GM10248 (cell line): ENCODE measurements around the gene HOXA6.

Experiments
- CTCF ChIA-PET: fragments of 300-600 bp; sonication (Branson Sonifier 250); formaldehyde crosslinking; extraction: SDS; loops from one replicate; lab custom pipeline; 2021; ENCODE audit warnings: antibody characterized with exemption; lab: Yijun Ruan, JAX
- POLR2A ChIA-PET: fragments of 350-650 bp; sonication (Branson Sonifier 250); formaldehyde crosslinking; extraction: SDS; loops from one replicate; lab custom pipeline; 2020; ENCODE audit warnings: antibody characterized with exemption; lab: Yijun Ruan, JAX
- DNase-seq: peaks from one replicate; pipeline ENCODE4 v3.0.0; 2012; ENCODE audit errors: extremely low spot score
- CTCF ChIP-seq: IDR thresholded peaks from 2 replicates; pipeline ENCODE4 v1.5.1; 2012; ENCODE audit warnings: mild to moderate bottlenecking, low read depth; ENCODE audit errors: extremely low read depth, missing control alignments, control extremely low read depth

Gene HOXA6

DNA sequence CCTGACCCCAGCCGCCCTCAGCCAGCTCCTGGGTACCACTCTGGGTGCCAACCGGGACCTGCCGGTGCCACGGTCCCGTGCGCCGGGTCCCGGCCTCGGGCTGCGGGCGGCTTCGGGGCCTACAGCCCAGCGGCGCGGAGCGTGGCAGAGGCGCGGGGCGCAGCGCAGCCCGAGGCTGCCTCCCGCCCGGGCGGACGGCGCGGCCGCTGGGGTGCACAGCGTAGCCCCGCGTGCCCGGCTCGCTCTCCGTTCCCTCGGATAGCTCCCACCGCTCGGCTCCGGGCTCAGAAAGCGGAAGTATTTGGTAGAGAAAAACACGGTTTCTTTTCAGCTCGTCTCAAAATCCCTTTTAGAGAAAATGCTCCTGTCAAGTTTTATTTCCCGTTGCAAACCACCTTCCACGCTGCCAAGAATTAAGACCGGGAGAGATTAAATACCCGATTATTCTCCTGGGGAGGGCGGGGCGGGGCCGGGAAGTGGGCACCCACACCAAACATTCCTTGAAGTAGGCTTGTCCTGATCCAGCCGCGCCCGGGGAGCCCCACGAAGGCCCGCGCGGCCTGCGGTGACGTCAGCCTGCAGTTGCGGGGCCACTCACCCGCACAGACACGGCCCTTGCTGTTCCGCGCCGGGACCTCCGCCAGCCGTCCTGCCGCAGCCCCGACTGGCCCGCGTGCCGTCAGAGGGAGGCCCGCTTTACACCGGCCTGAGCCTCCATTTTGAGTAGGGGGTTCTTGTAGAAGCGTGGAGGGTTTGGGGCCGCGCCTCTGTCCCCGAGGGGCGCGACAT, 45.2 kb upstream of the HOXA6 start:
- no peak for DNase-seq
- TF ChIP-seq CTCF, result no peak
- ChIA-PET POLR2A (no interaction called here), CTCF (interaction anchor here (2.4 to 4.9 kb wide), 2 partner anchors 727 to 828 kb away, joined by 8 to 79 read pairs; no protein-coding TSS in a partner anchor)

DNA sequence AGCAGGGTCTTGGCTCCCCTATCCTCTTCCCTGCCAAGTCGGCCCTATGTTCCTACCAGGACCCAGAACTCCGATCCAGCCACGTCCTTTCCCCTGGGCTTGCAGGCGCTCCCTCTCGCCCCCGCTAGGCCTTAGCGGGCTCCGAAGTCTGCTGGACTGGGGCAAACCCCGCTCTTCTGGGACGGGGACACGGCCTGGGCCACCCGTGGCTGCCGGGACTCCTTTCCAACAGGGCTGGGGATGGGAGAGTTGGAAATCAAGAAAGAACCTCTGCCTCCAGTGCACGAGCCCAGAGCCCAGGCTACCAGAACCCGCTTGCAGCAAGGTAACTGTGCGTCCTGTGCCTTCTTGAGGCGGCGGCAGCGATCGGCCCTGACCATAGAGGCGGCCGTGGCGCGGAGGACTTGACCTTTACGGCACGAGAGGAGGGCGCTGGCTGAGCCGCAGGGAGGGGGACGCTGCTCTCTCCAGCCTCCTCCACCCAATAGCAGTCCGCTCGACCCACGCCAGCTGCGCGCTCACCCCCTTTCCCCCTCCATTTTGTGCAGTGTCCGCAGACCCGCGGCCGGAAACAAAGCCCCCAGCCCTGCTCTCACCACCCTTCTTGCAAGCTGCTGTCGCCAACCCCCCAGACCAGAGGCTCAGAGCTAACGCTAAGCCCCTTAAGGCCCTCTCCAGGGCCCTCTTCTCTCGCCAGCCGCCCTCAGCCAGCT, 44.4 kb upstream of the HOXA6 start:
- TF ChIP-seq CTCF, result no peak
- no peak for DNase-seq
- POLR2A ChIA-PET, result no interaction called here
- CTCF ChIA-PET, result interaction anchor here (2.4 to 4.9 kb wide), 2 partner anchors 728 to 829 kb away, joined by 8 to 79 read pairs; no protein-coding TSS in a partner anchor

- TF ChIP-seq CTCF, result no peak
- no peak for DNase-seq
- CTCF ChIA-PET, result interaction anchor here (0.9 to 2.4 kb wide), 4 partner anchors 12 to 829 kb away, joined by 3 to 11 read pairs (median 7); no protein-coding TSS in a partner anchor
- POLR2A ChIA-PET, result no interaction called here
Measured at GRCh38 chr7:27191161-27191731, 43.7 kb upstream of the HOXA6 start.

DNA sequence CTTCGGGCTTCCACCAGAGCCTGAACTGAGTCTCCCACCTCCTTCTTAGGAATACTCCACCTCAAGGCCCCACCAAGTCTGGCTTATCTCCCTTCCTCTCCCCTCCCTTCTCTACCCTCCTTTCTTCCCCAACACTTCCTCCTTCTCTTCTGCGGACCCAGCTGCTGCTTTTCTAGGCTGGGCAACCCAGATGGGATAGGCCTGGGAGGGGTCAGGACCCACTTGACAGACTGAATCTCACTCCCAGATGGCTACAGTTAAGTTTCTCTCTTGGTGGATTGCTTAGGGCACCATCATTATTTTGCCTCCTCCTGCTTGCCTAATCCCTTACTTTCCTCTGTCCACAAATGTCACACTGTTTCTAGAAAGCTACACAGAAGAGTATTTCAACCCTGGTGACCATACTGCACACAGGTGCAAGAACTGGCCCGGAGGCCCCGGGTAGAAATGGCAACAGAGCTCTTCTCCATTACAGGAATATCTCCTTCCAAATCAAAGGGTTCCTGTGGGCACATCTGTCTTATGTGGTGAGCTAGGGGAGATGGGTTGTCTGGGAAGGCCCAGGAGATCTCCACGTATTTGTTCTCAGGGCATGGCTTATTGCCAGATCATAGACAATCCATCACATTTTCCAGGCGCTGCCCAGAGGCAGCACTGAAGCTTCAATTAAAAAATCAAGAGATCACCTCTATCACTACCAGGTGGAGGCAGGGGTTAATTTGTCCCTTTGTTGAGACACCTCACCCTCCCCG, 42.6 kb upstream of the HOXA6 start:
- ChIA-PET CTCF (interaction anchor here (2.0 to 2.3 kb wide), 2 partner anchors 11 to 29 kb away, joined by 6 to 11 read pairs; no protein-coding TSS in a partner anchor), POLR2A (no interaction called here)
- no peak for TF ChIP-seq CTCF
- no peak for DNase-seq

DNA sequence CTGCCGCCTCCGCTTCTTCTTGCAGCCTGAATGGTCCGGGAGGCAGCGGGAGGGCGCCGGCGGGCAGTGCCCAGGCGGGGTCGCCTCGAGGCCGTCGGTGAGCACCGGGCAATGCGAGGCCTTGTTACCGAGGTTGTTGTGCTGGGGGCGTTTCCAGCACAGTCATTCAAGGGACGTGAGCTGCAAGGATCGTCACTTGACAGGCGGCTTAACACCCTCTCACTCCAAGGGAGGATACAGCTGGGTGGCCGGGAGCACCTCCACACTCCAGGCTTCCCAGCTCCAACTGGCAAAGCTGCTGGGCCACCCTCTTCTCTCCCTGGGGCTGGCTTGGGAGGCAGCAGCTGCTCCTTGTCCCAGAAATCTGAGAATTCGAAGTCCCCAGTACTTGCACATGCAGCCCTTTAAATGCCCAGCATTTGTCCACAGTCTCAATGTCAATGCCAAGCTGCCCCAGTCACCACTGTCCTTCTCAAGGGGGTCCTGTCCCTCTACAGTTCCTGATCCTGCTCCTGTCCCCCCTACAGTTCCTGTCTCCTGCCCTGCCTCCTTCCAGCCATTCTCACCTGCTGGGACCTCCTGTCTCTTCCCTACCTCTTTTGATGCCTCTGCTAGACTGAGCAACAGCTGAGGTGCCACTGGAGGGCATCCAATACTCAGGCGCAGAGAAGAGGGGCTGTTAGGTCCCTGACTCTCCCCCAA, 41.9 kb upstream of the HOXA6 start:
- POLR2A ChIA-PET, result no interaction called here
- no peak for DNase-seq
- CTCF ChIA-PET, result interaction anchor here (2.0 to 2.3 kb wide), 2 partner anchors 10 to 28 kb away, joined by 6 to 11 read pairs; no protein-coding TSS in a partner anchor
- no peak for TF ChIP-seq CTCF
